GM04503 (cell line): Measurements from ENCODE around the gene DNAJB8.
A peak's percentile ranks its signal among the peaks of the same experiment; 100 is the strongest.

Experiments
- DNase-seq: peaks from one replicate; pipeline ENCODE4 v3.0.0-alpha.2; 2012; ENCODE audit warnings: low read depth

The DNAJB8 gene

DNA sequence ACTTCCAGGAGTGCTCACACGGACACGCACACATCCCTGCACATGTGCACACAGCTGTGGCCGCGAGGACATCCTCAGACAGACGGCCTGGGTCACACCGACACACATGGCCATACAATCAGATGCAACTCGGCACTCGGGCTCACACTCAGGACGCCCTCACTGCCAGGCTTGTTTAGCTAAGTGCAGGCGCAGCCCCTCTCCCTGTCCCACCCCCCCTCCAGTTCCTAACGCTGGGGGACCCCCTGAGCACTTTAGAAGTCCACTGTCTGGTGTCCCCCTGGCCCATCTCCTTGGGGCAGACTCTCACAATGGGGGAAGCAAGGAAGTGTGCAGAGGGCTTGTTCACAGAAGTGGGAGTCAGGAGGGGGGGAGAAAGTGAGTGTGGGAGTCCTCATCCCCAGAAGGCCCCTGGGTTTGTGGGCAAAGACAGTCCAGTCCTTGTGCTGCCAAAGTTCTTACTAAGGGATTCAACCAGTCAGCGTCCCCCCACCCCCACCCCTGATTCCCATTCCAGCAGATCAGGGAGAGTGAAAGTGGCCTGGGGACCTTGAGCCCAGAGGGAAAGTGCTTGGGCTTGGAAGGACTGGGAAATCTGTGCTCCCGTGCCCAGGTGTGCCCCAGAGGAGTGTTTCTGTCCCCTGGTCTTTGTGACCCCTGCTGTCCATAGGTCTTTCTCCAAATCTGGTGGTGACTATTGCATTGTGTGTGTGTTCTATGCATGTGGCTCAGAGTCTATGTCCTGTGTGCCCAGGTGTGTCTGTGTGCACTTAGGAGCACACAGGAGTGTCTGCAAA is 27.1 kb upstream of the DNAJB8 start:
- DNase-seq: no peak

DNA sequence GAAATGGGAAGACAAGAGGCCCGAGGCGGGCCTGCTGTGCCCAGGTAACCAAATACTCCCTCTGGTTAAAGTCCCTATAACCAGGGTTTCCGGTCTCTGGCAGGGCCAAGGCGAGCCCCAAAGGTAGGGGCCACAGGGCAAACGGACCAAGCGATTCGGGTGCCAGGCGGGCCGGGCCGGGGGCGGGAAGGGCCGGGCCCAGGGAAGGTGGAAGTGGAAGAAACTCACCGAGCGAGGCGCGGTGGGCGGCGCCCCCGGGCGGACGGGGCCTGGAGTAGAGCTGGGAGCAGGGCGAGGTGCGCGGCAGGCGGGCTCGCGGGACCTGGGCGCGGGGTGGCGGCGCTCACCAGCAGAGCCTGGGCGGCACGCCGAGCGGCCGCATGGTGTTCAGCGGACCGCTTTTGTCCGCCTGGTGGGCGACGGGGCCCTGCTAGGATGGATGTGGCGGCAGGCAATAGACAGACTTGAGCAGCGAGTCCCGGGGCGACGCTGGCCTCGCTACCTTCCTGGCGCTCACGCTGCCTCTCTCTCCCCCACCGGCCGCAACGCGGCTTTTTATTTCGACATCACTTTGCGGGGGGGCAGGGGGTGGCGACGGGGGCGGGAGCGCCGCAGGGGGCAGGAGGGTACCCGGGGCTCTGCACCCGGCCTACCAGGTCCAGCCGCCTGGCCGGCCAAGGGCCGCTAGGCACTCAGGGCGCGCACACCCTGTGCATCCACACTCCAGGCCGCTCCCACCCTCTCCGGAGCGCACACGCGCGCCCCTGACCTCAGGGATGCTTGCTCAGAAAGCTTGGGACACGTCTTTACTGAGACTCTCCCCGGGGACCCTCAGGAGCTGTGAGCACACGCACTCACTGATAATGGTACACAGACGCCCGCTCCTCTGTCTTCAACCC is 26.2 kb upstream of the DNAJB8 start, which contains the start of gene GATA2:
Gene GATA2, minus strand, starts transcription at position 531 of the 899 bp plus-strand sequence. CDS start 6,170 bp downstream, outside the sequence.
- no peak for DNase-seq

DNA sequence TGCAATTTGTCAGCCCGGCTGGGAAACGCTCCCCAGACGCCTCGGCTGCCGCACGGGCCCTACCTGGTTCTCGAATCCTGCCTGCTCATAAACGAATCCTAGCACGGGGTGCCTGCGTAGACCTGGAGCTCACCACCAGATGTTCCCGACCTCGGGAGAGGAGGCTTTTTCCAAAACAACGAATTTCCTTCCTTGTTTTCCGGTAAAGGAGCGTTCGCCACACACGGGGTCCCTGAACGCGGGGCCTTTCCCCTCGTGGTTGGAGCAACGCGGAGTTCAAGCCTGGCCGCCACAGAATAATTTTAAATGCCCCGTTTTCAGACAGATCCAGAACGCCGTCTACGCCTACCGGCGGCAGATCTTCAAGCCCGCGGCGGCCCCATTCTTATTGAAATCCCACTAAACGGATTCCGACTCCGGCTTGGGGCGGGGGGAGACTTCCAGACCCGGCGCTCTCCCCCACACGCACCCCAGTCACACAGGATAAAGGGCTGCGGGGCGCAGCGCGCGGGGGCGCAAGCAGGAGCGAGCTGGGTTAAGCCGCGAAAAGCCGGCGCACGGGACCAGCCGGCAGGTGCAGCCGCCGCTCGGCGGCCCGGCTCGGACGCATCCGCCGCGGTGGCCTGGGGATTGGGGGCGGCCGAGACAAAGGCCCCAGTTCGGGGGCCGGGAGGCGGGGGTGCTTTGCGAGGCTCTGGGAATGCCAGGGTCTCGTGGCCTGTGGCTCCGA is 25.4 kb upstream of the DNAJB8 start:
- DNase-seq: no peak

DNA sequence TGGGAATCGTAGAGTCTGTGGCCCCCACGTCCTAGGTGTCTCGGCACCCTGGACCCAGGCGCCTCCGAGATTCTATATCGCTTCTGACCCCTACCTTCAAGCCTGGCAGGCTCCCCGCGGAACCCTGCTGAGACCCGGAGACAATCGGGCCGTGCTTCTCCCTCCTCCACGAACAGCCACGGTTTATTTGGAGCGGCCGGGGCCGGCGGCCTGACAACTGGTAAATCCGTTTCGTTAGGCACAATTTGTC is 24.9 kb upstream of the DNAJB8 start:
- DNase-seq: no peak

DNA sequence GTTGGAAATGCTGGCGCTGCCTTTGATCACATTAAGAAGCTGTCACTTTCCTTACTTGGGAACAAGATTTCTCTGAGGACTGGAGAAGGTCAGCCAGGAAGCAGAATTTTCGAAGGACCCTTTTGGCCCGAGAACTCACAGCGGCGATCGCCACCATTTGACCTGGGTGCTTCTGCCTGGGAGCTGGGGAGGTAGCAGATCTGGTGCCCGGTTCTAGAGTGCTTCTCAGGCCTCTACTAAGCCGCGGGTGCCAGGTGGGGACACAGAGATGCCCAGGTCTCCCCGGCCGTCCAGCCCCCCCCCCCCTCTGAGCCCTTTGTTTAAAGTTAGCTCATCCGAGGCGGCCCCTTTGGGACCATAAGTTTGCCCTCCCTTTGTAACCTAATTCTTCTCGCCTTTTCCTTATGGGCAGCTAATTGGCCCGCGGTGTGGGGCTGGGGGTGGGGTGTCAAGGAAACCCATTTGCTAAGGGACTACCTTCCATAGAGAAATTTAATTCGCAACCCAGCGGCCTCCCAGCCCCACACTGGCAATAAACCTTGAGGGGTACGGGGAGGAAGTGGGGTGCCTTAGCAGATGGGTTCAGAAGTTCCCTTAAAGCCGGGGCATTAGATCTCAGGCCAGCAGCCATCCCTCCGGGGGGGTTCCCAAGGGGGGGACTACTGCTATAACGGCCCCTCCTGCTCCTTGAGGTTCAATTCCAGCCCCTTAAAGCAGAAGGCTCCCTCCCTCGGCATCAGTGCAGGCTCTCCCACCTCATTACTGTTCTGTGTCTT is 24.4 kb upstream of the DNAJB8 start:
- DNase-seq: no peak

DNA sequence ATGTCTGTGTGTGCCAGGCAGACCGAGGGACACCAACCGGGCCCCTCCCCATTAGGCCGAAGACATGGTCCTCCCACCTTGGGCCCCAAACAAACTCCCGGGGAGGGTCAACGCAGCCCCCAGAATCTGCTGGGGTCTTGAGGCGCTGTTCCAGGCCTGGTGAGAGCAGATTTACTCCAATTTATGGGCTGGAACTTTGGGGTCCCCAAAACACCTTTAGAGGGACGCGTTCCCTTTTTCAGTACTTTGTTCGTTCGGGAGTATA is 23.9 kb upstream of the DNAJB8 start:
- DNase-seq: no peak

DNA sequence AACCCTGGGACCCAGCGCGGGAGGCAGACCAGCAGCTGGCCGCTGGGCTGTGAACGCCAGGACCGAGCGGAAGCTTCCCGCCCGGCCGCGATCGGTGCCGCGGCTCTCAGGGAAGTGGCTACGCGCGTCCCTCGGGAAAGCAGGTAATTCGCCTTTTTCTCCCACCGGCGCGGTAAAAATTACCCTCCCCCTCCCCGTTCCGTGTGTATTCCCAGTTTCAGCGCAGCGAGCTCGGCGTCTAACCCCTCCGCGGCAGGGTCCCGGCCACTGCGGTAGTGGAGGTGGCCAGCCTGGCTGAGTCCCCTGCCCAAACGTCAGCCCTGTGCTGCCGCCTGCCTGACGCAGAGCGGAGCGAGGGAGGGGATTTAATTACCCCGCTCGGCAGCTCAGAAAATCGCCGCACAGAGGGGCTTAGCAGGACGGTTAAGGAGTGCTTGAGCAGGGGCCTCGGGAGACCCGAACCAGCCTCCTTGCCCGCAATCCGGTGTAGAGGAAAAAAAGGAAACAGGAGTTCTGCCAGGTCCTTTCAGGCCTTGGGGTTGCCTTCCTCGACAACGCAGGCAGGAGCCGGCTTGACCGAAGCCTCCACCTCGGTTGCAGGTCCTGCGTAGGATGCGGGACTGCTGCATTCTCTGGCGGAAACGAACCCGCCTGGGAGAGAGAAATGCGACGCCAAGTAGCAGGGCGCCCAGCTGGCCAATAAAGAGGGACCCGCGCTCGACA is 23.4 kb upstream of the DNAJB8 start:
- DNase-seq: no peak

DNA sequence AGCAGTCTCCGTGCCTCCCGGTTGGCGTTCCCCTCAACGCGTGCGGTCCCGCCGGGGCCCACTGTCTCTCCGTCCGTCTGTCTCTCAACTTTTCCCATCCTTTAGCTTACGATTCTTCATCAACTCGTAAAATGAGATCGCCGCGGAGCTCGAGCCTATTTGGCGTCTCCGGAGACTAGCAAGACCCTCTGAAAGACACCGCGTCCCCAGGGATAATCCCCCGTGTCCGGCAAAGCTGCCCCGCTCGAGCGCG is 22.9 kb upstream of the DNAJB8 start:
- DNase-seq: no peak

DNA sequence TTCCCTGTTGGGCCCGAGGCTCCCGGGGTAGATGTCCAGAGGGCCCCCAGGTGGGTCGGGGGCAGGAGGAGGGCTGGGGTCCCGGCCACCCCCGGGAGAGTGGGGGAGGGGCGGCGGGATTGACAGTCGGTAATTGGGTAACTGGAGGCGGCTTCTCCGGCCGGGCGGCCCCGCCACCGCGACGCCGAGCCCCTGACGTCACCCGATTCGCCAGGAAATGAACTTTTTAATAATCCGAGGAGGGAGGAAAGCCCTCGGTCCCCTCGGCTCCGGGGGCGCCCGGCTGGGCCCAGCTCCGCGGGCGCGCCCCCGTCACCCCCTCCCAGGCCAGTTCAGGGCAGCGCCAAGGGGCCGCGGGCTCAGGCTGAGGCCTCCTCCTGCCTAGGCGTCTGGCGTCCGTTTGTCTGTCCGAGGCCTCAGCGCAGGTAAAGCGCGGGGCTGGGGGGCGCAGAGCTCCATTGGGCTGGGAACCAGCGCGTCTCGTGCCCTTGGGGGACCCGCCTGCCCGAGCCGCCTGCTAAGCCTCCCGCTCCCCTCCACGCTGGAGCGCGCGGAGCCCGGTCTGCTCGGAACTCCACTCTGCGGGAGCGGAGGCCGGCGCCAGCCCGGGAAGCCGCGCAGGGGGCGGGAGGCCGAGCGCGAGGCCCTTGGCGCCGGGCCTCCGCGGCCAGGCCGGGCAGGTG is 22.4 kb upstream of the DNAJB8 start:
- no peak for DNase-seq

DNA sequence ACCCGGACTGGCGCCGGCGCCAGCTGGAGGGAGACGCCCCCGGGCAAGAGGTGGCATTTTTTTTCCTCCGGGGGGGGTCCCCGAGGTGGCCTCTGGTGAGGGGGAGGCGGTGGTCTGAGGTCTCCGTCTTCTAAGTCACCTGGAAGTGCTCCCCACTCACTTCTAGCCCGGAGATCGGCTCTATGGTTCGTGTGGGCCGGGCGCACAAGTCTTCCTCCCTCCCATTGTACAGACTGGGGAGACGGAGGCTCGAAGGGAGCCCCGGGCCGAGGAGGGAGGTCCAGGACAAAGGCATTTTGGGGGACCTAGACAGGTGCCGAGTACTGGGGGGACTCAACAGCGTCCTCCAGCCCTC is 21.9 kb upstream of the DNAJB8 start:
- no peak for DNase-seq

DNA sequence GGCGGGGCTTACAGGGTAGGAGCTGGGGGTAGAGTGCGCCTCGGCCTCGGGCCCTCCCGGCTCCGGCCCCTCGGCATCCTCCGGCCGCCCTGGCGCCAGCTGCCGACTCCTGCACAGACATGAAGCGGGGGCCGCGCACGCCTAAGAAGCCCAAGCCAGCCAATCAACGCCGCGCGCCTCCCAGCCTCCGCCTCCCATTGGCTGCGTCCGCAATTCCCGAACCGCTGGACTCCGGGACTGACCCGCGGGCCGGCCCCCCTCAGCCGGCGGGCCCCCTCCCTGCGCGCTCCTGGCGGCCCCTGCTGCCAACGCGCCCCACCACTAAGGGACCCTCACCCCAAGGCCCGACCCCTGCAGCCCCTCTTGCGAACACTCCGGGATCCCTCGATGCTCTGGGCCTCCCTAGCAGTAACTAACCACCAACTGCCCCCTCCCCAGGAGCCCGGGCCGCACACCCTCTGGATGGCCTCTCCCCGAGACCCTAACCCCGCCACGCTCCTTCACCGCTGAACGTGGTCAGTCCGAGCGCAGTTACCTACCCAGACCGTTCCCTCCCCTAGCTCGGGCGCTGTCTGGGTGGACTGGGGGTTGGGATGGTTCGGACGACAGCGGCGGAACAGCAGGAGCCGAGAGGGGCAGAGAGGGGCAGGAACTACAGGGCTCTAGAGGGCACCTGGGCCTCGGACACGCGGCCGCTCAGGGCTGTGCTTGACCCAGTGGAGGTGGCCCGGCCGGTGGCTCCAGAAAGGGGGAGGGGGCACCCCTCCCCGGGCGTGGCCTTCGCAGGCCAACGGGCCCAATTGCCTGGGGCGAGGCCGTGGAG is 21.3 kb upstream of the DNAJB8 start:
- DNase-seq: peak; percentile 60

DNA sequence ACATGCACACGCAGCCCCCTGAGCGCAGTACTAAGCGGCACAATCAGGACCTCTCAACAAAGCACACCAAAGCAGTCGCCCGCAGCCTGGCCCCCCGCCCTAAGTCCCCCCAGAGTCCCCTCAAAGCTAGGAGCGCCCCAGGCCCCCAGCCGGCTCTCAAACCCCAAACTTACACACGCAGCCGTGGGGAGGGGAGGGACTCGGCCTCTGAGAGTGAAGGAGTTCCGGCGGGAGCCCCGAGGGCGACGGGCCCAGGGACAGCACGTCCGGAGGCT is 20.8 kb upstream of the DNAJB8 start:
- DNase-seq: no peak

DNA sequence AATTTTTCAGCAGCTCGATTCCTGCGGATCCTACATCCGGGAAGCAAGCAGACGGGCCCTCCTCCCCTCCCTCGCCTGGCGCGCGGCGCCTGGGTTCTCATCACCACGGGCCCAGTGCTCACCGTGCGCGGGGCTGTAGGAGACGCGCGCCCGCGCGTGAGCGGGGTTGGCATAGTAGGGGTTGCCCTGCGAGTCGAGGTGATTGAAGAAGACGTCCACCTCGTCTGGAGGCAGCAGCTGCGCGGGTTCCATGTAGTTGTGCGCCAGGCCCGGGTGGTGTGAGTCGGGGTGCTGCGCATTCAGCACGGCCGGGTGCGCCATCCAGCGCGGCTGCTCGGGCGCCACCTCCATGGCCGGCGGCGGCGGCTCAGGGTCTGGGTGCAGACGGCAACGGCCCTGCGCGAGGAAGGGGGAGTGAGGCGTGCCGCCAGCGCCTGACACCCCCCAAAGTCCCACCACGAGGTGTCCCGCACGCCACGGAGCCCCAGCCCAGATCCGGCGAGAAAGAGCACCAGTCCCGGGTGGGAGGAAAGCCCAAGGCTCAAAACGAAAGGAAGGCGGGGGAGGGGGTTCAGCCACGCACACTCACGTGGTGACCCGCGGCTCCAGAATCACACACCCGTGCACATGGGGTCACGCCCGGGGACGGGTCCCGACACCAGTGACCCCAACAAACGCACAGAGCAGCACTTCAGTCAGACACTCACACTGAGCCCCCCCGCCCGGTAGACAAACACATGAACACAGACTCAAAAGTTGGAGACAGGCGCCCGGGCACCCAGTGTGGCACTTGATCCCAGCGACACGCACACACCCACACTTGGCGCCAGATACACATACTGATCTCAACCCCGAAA is 20.2 kb upstream of the DNAJB8 start:
- DNase-seq: no peak

DNA sequence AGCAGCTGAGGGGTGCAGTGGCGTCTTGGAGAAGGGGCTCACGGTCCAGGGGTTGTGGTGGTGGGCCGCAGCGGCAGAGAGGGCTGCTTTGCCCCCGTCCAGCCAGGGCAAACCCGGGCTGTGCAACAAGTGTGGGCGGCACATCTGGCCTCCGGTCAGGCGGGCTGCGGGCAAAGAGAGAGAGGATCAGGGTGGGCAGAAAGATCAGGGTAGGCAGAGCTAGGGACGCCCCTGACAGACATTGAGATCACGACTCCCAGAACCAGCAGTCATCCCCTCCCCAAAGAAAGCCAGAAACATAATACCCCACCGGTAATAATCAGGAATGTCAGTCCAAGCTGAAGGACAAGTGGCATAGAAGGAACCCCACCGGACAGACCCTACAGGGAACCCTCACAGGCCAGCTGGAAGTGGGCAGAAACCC is 19.5 kb upstream of the DNAJB8 start:
- no peak for DNase-seq

DNA sequence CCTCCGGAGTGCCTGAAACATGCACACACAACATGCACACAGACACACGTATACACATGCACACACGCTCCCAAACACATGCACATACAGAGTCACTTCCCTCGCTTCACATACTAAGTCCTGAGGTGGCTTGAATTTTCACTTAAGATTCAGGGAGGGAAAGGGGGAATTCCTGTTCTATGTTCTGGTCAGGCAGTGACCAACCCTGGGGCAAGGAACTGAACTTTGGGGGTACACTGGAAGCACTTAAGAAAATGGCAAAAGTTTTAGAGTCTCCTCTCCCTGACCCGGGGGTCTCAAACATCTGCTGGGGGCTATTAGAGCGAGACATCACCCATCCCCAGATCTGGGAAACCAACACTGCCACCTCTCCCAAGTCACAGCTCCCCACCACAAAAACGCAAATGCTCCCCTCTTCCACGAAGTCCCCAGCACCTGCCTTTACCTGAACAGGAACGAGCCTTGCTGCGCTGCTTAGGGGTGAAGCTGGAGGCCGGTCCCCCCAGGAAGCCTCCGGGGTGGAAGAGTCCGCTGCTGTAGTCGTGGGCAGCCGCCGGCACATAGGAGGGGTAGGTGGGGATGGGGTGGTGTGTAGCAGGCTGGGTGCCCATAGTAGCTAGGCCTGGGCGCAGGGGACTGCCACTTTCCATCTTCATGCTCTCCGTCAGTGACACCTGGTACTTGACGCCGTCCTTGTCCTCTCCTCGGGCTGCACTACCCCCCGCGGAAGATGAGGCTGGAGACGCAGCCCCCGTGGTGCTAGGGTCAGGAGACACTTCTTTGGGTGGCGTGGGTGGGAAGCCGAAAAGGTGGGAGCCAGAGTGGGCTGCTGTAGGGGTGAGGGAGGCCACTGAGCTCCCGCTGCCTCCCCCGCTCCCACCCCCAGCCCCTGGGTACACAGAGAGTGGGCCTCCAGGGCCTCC is 18.9 kb upstream of the DNAJB8 start:
- no peak for DNase-seq

DNA sequence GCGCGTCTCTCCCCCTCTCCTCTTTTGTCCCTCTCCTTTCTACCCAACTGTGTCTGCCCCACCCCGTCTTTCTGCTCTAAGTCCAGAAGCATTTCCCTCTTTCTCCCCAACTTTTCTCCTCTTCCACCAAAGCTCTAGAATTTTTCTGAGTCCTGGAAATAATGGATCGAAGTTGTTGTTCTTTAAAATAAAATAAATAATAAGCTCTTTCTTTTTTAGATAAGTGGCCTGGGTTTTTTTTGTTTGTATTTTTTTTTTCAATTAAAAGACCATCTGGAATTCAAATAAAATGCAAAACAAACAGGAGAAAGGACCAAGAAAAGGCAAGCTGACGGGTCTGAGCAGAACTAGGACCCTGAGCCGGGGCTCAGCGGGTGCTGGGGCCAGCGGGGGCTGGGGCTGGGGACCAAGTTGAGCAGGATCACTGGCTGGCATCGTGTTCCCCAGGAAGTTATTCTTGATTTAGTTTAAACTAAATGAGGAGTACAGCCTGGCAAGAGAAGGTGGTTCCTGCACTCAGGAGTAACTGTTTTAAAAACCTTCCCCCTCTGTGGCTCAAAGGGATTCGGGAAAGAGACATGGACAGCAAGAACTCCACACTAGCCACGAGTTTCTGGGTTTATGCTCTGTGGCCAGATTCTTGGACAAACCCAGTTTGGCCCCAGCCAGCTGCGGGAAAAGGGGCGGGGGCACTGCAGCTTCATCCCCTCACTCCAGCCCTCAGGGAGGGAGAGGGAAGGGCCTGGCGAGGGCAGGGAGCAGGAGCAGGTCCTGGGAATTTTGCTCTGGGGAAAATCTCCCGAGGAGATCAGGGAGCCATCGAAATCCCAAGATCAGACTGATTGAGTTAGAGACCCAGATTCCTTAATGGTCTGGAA is 18.0 kb upstream of the DNAJB8 start:
- no peak for DNase-seq

DNA sequence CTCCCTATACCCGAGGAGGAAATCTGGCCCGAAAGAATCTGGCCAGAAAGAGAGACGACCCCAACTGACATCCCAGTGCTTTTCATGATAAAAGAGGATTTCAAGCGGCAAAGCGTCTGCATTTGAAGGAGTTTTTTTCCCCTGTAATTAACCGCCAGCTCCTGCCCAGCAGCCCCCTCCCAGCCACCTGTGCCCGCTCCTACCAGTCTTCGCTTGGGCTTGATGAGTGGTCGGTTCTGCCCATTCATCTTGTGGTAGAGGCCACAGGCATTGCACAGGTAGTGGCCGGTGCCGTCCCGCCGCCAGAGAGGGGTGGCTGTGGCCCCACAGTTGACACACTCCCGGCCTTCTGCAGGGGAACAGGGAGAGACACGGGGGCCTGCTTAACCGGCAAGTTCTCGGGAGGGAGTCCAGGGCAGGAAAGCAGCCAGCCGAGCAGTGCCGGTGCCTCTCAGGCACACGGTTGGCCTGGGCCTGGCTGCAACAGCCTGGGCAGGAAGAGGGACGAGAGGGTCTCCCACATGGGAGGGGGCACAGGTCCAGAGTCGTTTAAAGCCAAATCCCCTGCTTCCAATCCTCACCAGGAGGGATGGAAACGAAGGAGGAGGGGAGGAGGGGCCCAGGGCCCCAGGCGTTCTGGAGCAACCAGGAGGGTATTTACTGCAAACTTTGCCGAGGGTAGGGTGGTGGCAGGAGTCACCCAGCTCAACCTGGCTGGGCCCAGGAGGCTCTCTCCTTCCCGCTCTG is 17.1 kb upstream of the DNAJB8 start:
- DNase-seq: no peak
